ENCODE measurements around the gene TPRA1.
"Not testable (repeated sequence)": the region's sequence is repeated elsewhere in the genome, so short reads cannot be mapped to it uniquely, and the experiment has no call there.

TPRA1 gene

DNA sequence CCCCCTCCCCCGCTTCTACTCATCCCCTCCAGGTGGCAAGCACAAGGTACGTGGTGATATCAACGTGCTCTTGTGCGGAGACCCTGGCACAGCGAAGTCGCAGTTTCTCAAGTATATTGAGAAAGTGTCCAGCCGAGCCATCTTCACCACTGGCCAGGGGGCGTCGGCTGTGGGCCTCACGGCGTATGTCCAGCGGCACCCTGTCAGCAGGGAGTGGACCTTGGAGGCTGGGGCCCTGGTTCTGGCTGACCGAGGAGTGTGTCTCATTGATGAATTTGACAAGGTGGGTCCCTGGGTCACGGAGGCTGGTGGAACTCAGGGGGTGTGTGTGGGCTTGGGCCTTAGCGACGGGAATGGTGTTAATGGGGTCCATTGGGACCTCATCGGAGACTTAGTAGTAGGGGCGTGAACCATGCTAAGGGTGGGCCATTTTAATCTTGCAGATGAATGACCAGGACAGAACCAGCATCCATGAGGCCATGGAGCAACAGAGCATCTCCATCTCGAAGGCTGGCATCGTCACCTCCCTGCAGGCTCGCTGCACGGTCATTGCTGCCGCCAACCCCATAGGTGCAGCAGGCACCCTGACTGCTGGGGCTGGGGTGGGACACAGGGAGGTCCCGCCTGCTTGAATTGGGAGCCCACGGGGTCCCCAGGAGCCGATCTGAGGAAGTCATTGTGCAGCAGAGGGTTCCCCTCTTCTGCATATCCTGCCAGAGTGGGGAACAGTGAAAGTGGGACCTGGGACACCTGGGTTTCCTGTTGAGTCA lies 26.5 kb upstream of the TPRA1 start:
- no peak for DNase-seq (ENCODE audit: low read depth)

DNA sequence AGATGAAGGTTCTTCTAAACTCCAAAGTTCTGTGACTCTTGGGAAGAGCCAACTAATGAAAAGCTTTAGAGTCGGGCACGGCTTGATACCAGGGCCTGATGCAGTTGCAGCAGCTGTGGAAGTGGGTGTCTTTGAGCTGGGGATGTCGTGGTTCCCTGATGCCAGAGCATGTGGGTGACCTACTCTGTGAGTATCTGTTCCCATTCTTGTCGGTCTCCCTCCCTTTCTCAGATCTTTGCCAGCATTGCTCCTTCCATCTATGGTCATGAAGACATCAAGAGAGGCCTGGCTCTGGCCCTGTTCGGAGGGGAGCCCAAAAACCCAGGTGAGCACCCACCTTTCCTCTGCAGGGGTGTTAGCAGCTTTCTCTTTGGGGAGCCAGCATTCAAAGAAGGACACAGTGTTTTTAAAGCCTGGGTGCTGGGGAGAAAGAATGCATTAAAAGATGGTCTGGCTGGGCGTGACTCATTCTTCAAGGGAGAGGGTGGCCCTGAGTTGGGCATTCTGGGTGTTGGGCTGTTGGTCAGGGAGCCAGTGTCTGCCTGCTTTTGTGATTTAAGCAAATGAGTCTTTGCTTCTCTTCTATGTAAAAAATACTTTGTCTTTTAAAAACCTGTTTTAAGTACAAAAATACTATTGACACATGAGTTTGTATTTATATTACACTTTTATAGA lies 25.2 kb upstream of the TPRA1 start:
- no peak for DNase-seq (ENCODE audit: low read depth)

DNA sequence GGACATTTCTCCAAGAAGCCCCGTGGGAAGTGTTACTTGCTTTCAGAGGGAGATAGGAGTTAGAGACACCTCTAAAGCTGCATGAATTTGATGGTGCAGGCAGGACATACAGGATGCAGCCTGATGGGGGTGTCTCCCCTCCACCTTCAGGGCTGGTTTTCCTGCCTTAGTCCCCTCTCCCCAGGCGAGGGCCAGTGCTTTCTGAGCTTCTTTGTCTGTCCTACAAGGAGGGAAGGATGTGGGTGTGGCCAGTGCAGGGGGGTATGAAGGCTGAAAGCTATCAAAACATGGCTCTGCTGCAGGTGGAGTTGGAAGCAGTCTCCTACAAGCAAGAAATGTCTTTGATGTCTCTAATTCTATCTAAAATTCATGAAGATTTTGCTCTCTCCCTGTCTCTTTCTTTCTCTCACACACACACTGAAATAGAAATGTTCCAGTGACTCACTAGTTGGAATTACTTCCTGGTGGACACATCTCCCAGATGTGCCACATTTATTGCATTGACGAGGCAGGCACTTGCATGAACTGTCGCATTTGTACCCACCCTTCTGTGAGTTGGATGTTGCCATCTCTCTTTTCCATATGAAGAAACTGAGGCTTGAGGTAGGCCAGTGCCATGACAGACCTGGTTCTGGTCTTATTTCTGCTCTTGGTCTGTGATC lies 24.5 kb upstream of the TPRA1 start:
- no peak for DNase-seq (ENCODE audit: low read depth)

DNA sequence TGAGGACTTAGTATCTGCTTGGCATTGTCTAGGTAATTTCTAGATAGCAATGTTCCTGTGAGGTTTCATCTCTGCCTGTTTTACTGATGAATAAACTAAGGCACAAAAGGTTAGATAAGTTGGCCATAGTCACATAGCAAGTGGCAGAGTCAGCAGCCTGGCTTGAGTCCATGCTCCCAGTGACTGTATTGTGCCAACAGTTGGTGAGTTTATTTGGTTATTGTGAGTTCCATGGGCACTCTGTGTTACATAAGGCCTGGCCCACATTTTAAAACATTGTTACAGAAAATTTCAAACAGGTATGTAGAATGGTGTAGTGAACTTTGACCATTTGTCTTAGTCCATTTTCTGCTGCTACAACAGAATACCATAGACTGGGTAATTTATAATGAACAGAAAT lies 22.9 kb upstream of the TPRA1 start:
- DNase-seq (ENCODE audit: low read depth) = no peak

DNA sequence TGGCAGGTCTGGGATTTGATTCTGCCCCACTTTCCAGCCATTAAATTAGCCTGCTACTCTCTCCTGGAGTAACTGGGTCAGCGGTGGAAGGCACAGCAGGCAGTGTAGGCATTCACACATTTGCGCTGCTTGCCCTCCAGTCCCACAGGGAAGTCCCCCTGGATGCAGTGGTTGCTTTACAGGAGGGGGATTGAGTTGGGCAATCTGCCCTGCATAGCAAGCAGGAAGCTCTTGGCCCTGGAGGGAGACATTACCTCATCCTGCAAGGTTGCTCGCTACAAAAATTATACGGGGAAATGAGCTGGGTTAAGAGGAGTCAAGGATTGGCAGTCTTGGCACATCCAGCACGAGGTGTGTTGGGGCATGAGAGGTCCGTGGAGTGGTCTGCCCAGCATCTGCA lies 22.4 kb upstream of the TPRA1 start:
- DNase-seq (ENCODE audit: low read depth) = no peak

DNA sequence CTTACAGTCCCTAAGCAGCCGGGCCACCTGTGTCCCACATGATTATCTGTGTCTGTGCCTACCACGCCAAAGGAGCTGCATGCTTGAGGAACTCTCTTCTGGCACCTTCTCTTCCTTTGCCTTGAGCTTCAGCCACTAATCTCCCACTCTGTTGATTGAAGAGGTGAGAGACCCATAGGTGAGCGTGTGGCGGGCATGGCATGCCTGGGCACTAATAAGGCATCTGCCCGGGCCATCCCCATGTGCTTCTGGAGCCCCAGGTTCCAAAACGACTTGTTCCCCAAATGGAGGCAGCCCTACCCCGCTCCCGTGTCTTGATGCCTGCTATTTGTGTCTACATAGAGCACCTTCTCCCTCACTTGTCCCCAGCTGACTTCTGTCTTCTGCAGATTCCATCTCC lies 20.7 kb upstream of the TPRA1 start:
- DNase-seq (ENCODE audit: low read depth) = no peak

DNA sequence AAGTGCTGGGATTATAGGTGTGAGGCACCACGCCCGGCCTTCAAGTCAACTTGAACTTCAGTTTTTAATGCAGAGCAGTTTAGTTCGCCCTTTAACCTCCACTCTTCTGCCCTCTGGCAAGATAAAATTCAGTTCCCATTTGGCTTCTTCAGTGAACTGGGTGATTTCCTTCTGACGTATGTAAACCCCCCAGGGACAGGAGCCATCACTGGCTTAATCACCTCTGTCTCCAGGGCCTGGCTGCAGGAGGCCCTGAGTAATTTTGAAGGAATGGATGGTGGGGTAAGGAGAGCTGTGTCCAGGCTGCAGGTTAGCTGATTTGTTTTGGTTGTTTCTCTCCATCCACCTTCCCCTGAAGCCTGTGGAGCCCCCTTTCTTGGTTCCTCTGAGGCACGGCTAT lies 19.6 kb upstream of the TPRA1 start:
- no peak for DNase-seq (ENCODE audit: low read depth)

DNA sequence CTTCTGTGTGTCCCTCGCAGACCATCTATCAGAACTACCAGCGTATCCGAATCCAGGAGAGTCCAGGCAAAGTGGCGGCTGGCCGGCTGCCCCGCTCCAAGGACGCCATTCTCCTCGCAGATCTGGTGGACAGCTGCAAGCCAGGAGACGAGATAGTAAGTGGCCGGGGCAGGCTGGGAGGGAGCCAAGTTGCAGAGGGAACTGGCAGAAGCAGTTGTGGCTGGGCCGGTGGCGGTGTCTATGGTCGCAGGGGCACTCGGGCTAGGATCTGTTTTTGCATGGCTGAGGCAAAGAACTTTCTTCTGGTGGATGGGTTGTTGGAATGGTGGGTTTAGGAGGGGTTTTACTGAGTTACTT lies 17.8 kb upstream of the TPRA1 start:
- DNase-seq (ENCODE audit: low read depth) = no peak

DNA sequence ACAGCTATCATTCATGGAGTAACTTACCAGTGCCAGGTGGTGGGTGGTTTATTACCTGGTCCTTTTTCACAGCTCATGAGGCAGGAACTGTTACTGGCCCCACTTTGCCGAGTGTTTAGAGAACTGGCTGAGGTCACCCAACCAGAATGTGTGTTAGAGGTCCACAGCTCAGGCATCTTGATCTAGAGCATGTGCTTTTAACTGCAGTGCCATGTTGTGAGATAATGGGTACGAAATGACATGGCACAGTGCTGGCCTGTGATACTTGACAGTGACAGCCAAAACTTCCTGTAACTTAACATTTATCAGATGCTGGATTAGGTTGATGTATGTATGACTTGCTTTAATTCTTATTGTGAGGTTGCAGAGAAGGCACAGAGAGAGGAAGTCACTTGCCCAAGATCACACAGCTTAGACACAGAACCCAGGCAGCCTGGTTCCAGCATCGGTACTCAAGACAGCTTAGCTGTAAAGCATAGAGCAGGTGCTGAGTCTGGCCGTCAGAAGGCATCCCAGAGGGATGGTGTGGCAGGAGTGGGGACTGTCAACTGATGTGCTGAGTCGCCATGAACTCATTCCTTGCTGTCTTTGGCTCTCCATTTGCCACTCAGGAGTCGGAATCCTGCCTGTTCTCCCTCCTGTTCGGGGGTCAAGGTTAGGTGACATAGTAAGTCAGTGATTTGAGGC lies 17.3 kb upstream of the TPRA1 start:
- no peak for DNase-seq (ENCODE audit: low read depth)

DNA sequence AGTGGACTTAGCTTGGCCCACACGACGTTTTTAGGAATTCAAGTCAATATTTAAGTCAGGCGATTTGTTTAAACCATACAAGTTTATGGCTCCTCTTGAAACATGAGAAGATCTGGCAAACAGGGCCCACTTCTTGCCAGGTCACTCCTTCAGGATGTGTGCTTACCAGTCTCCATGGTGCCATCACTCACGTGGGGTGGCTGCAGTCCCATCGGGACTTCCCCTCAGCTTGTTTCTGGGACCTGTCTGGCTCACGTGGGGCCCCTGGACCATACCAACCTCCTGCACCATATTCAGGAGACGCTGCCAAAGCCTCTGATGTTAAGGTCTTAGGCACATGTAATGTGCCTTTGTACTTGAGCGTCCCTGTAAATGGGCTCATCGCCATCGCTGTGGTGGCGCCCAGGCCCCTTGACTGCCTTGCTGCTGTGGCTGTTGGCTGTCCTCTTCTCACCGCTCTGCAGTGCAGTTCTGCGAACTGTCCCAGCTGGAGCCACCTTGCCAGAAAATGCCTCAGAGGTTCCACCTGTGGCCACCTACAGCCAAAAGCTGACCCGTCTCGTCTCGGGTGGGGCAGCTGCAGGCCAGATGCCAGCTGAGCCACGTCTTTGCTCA lies 16.6 kb upstream of the TPRA1 start:
- DNase-seq (ENCODE audit: low read depth) = no peak

DNA sequence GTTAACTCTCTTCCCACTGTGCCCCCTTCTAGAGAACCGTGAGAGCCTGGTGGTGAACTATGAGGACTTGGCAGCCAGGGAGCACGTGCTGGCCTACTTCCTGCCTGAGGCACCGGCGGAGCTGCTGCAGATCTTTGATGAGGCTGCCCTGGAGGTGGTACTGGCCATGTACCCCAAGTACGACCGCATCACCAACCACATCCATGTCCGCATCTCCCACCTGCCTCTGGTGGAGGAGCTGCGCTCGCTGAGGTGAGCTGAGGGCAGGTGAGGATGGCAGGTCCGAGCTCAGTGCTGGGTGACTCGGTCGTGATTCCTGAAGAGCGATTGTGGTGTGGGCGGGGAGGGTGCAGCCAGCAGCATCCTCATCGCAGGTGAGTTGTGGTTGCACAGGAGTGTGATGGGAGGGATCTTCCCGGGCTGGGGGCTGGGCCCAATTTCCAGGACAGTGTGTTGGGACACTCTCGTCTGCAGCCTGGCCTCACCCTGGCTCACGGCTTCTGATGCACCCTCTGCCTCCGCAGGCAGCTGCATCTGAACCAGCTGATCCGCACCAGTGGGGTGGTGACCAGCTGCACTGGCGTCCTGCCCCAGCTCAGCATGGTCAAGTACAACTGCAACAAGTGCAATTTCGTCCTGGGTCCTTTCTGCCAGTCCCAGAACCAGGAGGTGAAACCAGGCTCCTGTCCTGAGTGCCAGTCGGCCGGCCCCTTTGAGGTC lies 15.7 kb upstream of the TPRA1 start:
- DNase-seq (ENCODE audit: low read depth) = no peak

DNA sequence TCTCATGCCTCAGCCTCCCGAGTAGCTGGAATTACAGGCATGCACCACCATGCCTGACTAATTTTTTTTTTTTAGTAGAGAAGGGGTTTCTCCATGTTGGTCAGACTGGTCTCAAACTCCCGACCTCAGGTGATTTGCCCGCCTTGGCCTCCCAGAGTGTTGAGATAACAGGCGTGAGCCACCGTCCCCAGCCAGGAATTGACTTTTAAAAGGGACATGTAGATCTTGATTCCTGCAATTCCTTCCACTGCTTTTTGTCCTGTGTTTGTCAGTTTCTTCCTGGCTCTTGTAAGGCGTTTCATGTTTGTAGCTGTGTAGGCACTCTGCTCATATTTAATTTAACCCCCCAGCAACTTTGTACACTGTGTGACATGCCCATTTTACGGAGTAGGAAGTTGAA lies 15.0 kb upstream of the TPRA1 start:
- DNase-seq (ENCODE audit: low read depth) = not testable (repeated sequence)

DNA sequence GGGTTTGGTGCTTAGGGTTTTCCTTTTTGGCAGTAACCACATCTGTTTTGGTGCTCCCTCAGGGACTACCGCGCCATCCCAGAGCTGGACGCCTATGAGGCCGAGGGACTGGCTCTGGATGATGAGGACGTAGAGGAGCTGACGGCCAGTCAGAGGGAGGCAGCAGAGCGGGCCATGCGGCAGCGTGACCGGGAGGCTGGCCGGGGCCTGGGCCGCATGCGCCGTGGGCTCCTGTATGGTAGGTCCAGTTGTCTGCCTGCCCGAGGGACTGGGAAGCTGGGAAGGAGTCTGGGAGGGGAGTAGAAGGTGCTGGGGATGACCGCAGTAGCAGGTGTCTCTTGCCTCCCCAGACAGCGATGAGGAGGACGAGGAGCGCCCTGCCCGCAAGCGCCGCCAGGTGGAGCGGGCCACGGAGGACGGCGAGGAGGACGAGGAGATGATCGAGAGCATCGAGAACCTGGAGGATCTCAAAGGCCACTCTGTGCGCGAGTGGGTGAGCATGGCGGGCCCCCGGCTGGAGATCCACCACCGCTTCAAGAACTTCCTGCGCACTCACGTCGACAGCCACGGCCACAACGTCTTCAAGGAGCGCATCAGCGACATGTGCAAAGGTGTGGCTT lies 14.1 kb upstream of the TPRA1 start:
- no peak for DNase-seq (ENCODE audit: low read depth)

DNA sequence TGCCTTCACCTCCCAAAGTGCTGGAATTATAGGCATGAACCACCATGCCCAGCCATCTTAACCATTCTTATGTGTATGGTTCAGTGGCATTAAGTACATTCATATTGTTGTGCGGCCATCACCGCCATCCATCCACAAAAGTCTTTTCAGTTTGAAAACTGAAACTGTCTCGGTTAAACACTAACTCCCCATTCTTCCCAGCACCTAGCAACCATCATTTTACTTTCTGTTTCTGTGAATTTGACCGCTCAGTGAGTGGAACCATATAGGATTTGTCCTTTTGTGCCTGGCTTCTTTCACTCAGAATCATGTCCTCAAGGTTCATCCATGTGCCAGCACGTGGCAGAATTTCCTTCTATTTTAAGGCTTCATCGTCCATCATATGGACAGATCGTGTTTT lies 13.5 kb upstream of the TPRA1 start:
- no peak for DNase-seq (ENCODE audit: low read depth)

DNA sequence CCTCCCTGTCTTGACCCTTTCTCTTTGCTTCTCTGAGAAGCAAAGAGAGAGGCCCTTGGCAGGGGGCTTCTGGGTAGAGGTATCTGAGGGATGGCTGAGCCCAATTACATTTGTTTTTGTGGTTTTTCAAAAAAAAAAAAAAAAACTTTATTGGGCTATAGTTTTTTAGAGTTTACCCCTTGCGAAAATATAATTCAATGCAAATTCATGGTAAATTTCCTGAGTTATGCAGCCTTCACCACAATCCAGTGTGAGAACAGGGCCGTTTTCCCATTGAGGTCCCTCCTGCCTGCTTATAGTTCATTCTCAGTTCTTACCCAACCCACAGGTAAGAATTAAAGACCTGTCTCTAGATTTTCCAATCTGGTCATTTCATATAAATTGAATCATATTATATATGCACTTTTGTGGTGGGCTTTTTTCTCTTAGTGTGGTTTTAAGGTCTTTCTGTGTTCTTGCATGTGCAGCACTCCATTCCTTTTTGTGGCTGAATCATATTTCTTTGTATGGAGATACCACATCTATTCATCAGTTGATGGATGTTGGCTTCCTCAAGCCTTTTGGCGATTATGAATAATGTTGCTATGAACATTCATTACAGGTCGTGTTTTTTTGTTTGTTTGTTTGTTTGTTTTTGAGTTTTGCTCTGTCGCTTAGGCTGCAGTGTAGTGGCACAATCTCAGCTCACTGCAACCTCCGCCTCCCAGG lies 10.4 kb upstream of the TPRA1 start:
- no peak for DNase-seq (ENCODE audit: low read depth)

DNA sequence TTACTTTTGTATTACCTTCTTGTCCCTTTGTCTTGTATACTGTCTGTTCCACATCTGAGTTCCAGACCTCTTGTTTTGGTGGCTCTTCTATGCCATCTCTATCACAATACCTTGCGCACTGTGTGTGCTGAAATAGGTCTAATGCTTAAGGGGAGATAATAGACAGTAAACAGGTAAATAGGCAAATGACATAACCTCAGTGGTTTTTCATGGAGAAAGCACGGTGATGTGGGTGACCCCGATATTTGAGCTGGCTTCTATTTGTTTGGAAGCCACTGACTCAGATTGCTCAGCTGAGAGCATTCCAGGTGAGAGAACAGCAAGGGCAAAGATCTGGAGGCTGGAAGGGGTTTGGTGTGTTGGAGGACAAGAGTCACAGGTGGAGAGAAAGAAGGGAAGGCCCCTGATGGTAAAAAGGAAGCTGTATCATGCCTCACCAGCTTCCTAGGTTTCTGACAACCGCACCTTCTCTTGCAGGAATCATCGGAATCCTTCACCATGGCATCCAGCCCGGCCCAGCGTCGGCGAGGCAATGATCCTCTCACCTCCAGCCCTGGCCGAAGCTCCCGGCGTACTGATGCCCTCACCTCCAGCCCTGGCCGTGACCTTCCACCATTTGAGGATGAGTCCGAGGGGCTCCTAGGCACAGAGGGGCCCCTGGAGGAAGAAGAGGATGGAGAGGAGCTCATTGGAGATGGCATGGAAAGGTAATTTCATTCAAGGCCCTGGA lies 8.5 kb upstream of the TPRA1 start:
- no peak for DNase-seq (ENCODE audit: low read depth)

DNA sequence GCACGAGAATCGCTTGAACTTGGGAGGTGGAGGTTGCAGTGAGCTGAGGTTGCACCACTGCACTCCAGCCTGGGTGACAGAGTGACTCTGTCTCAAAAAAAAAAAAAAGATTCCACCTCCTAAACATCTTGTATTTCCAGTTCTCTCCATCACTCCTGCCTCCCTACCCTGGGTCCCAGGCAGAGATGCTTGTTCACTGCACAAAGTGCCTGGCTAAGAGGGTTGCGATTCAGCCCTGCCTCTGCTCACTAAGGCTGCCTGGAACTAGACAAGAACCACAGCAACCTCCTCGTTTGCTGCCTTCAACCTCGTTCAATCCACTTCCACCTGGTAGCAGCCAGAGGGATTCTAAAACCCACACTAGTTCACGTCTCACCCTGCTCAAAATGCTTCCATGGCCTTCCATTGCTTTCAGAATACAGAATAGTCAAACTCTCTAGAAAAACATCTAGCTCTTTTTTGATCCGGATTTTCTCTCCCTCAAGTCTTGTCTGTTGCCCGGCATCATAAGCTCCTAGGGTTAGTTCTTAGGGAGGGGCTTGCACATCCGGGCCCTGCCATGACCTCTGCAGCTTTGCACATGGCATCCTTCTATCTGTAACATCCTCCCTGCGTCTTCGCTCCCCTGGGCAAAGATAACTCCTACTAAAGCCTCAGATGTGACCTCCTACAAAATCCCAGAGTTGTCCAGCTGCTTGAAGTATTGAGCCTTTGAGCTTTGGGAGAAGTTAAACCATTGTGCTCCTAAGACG lies 6.7 kb upstream of the TPRA1 start:
- no peak for DNase-seq (ENCODE audit: low read depth)

DNA sequence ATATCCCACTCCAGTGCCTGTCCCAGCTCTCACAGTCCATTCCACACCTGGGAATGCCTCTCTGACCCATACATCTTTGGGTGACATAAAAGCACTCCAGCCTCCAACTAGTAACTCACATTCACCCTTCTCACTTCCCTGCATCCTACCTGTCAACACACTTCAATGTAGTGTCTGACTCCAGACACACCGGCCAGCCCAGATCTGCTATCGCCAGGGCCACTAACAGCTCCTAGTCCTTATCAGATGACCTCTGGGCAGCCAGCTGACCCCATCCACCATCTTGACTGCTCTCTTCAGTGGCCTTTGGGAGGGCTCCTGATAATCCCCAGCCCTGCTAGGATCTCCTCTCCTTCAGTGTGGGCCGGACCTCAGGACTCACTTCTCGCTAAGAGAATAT lies 4.8 kb upstream of the TPRA1 start:
- no peak for DNase-seq (ENCODE audit: low read depth)

DNA sequence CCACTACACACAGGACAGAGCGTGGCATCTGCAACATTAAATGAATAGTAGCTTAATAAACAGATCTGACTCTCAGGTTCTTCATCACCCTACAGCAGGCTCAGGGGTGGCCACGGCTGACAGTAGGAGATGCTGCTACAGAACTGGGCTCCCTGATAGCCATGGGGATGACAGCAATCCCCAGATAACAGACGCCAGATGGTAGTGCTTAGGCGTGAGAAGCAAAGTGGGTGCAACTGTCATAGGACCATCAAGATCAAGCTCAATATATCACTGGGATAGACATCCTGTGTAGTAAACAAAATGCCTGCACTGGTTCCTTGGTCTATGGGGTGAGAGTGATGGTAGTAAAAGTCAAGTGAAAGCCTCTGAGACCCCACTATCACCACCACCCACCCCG lies 2.6 kb upstream of the TPRA1 start:
- no peak for DNase-seq (ENCODE audit: low read depth)
